Ishikawa (cell line): ENCODE data around the gene EPHA6.

Source experiments
- MAX ChIP-seq: IDR thresholded peaks from 2 replicates; pipeline ENCODE4 v1.6.1; 2012
- RAD21 ChIP-seq: IDR thresholded peaks from 2 replicates; pipeline ENCODE4 v1.6.1; 2012; ENCODE audit warnings: low read depth
- TAF1 ChIP-seq: IDR thresholded peaks from 2 replicates; pipeline ENCODE4 v1.6.1; 2012; ENCODE audit warnings: low read depth, mild to moderate bottlenecking

- TF ChIP-seq MAX = no peak
- TF ChIP-seq RAD21 = no peak
- TF ChIP-seq TAF1 = no peak
These were observed 649.6 kb downstream of the EPHA6 start for GRCh38 chr3:97464035-97464434.
